Omental fat pad (tissue), 4 donors: ENCODE results near the gene SRF. TPM values are rescaled to one million over a fixed set of nuclear protein-coding genes. Genes with fewer than 3 reads are reported as not detected.

Experiments
- ATAC-seq: fragments of 150-250 bp; one replicate; pipeline ENCODE4 v1.9.1; 2016; ENCODE audit warnings: mild to moderate bottlenecking, moderate library complexity; ENCODE audit not compliant: low FRiP score
- DNase-seq: peaks from one replicate; pipeline ENCODE4 v3.0.0-alpha.2; 2019; ENCODE audit warnings: low spot score
- total RNA-seq, 4 donors: library from RNA; depleted of rRNA; stranded (reverse); fragments of >200 nt; gene quantifications; one replicate each; pipeline ENCODE4 v1.1.0, GENCODE V29; 2016
- TF ChIP-seq, protein P1 (sequence below), 3 donors: fragments of 450-650 bp; IDR thresholded peaks; one replicate each; pipeline ENCODE4 v1.5.1; 2016 to 2017; ENCODE audit warnings: antibody characterized with exemption in 3 of 3, mild to moderate bottlenecking in 3 of 3, moderate library complexity in 2 of 3

The SRF gene
- total RNA-seq, 4 donors from 2014 or later, result 21.5 to 37.8 (median 24.4) TPM

DNA sequence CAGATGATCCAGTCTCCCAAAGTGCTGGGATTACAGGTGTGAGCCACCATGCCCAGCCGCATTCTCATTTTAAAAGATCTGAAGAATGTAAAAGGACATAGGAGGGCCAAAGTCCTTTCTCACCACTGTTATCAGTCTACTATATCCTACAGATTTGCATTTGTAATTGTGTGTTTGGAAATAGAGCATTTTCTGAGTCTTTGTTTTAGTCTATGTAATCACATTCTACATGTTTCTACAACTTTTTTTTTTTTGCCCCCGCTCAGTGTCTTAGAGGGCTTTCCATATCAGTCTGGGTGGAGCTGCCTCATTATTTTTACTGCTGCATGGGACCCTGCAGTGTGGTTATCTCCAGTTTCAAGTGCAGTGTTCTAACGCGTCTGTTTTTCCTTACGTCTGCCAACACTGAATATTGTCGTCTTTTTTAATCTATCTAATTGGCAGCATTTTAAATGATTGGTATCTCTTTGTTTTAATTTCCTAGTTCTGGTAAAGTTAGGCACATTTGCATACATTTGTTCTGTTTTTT is 18.8 kb downstream of the SRF start:
- ATAC-seq (no peak), DNase-seq (no peak)
- TF ChIP-seq, protein P1, sequence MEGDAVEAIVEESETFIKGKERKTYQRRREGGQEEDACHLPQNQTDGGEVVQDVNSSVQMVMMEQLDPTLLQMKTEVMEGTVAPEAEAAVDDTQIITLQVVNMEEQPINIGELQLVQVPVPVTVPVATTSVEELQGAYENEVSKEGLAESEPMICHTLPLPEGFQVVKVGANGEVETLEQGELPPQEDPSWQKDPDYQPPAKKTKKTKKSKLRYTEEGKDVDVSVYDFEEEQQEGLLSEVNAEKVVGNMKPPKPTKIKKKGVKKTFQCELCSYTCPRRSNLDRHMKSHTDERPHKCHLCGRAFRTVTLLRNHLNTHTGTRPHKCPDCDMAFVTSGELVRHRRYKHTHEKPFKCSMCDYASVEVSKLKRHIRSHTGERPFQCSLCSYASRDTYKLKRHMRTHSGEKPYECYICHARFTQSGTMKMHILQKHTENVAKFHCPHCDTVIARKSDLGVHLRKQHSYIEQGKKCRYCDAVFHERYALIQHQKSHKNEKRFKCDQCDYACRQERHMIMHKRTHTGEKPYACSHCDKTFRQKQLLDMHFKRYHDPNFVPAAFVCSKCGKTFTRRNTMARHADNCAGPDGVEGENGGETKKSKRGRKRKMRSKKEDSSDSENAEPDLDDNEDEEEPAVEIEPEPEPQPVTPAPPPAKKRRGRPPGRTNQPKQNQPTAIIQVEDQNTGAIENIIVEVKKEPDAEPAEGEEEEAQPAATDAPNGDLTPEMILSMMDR (IDR thresholded peaks at IDR 0.05), result no peak

DNA sequence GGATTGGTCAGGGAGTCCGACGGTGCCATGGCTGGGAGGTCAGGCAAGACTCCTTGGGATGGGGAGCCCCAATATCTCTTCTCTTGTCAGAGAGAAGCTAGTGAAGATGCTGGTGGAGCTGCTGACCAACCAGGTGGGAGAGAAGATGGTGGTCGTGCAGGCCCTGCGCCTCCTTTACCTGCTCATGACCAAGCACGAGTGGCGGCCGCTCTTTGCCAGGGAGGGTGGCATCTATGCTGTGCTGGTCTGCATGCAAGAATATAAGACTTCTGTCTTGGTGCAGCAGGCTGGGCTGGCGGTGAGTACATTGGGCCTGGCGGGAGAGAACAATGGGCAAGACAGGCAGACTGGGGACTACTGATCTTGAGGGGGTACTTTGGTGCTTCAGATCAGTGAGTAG is 21.8 kb downstream of the SRF start:
- DNase-seq (no peak), ATAC-seq (no peak)
- TF ChIP-seq, protein P1 (IDR thresholded peaks at IDR 0.05), result no peak

DNA sequence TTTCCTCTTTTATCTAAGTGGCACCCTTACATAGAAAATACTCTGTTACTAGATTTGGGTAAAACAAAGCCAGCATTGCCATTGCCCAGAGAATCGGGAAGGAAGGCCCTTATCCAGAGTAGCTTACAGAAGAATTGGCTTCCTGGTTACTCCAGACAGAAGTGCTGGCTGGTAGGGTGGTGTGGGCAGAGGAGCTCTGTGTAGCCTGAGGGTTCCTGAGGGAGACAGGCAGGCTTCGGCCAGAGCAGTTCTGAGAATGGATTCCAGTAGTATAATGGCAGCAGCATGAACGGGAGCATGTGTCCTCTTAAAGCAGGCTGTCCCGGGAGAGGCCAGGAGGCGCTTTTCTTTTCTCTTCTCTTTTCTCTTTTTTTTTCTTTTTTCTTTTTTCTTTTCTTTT is 22.9 kb downstream of the SRF start:
- DNase-seq (no peak), ATAC-seq (no peak)
- TF ChIP-seq, protein P1 (IDR thresholded peaks at IDR 0.05), result no peak

DNA sequence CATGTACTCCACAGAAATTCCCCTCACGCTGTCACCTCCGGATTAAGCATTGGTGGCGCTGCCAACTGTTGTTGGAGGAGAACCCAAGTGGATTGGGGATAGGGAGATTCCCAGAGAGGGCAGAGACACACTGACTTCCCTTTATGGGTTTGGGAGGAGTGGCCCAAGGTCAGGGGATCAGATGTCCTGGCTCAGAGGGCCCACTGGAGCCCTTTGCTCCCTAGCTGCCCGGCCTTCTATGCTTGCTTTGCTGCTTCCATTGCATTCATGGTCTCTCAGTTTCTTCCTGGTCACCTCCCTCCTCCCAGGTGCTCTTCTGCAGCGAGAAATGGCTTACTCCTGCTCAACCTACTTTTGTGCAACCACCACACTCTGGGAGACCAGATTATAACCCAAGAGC is 25.3 kb downstream of the SRF start:
- DNase-seq (no peak), ATAC-seq (no peak)
- TF ChIP-seq, protein P1 (IDR thresholded peaks at IDR 0.05), result no peak

DNA sequence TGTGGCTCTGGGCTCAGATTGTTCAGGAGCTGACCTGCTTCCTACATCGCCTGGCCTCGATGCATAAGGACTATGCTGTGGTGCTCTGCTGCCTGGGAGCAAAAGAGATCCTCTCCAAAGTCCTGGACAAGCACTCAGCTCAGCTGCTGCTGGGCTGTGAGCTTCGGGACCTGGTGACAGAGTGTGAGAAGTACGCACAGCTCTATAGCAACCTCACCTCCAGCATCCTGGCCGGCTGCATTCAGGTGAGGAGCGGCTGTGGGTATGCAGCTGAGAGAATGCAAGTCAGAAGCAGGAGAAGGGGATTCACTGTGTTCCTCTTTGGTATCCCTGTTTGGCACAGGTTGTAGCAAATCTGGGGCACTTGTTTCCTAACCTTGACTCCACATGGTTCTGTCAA is 28.8 kb downstream of the SRF start:
- TF ChIP-seq, protein P1 (IDR thresholded peaks at IDR 0.05), result no peak
- DNase-seq (no peak), ATAC-seq (no peak)

DNA sequence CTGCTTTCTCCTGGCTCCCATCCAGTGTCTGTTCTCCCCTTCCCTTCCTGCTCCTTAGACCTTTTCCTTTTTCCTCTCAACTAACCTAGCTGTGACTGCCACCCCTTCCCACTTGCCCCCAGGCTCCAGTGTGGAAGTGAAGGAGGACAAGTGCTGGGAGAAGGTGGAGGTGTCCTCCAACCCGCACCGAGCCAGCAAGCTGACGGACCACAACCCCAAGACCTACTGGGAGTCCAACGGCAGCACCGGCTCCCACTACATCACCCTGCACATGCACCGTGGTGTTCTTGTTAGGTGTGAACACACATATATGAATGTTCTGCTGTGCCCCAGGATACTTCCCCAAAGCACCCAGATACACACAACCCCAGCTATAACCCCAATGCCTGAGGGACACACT is 29.5 kb downstream of the SRF start:
- ATAC-seq (no peak), DNase-seq (no peak)
- TF ChIP-seq, protein P1 (IDR thresholded peaks at IDR 0.05), result no peak

DNA sequence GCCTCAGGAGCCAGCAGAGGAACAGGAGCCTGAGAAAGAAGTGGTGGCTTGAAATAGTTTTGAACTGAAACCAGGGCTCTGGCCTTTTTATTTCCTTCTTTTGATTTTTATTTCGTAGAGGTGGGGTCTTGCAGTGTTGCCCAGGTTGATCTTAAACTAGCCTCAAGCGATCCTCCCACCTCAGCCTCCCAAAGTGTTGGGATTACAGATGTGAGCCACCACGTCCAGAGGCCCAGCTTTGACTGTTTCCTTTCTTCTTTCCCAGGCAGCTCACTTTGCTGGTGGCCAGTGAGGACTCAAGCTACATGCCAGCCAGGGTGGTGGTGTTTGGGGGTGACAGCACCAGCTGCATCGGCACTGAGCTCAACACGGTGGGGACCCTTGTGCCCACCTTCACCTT is 31.4 kb downstream of the SRF start:
- no peak for ATAC-seq

More for the DNA sequence above, 31.4 kb downstream of the SRF start:
- TF ChIP-seq, protein P1 (IDR thresholded peaks at IDR 0.05), result no peak
- no peak for DNase-seq
